Panc1 (cell line): Measurements from ENCODE around the gene ERVV-1. TPM values are rescaled to one million over a fixed set of nuclear protein-coding genes. Genes with fewer than 3 reads are reported as not detected.
A peak's percentile ranks its signal among the peaks of the same experiment; 100 is the strongest.

ENCODE experiments used
- ATAC-seq: fragments of 200-7000 bp; cut with Tn5 transposase; 2 replicates; pipeline ENCODE4 v1.9.1; 2020; ENCODE audit warnings: mild to moderate bottlenecking, moderate library complexity
- BruUV-seq: library from RNA; stranded (reverse); fragments of 400-500 nt; replicated peaks from 2 replicates; lab custom pipeline; 2021; lab: Mats Ljungman, UMichigan
- CTCF ChIA-PET: fragments of 300-600 bp; sonication (Branson Sonifier 250); formaldehyde crosslinking; loops from one replicate; lab custom pipeline; 2022; ENCODE audit warnings: antibody characterized with exemption; lab: Charles Lee
- POLR2A ChIA-PET: fragments of 300-600 bp; sonication (Branson Sonifier 250); formaldehyde crosslinking; loops from one replicate; lab custom pipeline; 2022; ENCODE audit warnings: antibody characterized with exemption; lab: Charles Lee
- DNase-seq: peaks from one replicate; pipeline ENCODE4 v3.0.0-alpha.2; 2010; ENCODE audit warnings: low read depth, low spot score
- H3K27ac ChIP-seq: 2 replicates; pipeline ENCODE4 v1.5.1; 2011; ENCODE audit warnings: mild to moderate bottlenecking, low read length, inconsistent platforms
- H3K27me3 ChIP-seq: fragments of 200-500 bp; sonication (Bioruptor generic); 2 replicates; pipeline ENCODE4 v1.6.0; 2014; ENCODE audit warnings: low read length, inconsistent platforms; ENCODE audit not compliant: control insufficient read depth, insufficient read depth
- H3K36me3 ChIP-seq: fragments of 200-500 bp; sonication (Bioruptor generic); 2 replicates; pipeline ENCODE4 v1.5.1; 2014; ENCODE audit warnings: inconsistent platforms, mild to moderate bottlenecking, low read length, moderate library complexity; ENCODE audit not compliant: control insufficient read depth, insufficient read depth
- H3K4me1 ChIP-seq: 2 replicates; pipeline ENCODE4 v1.5.1; 2011; ENCODE audit warnings: inconsistent platforms, mild to moderate bottlenecking, low read length, moderate library complexity; ENCODE audit not compliant: control insufficient read depth, insufficient read depth
- H3K4me3 ChIP-seq, 2 experiments: 2 replicates each; pipeline ENCODE4 v1.5.1; 2011 to 2012; ENCODE audit warnings: low read depth in 2 of 2, low read length in 2 of 2, mild to moderate bottlenecking in 2 of 2, inconsistent platforms in 1 of 2, moderate library complexity in 1 of 2
- H3K9me3 ChIP-seq: fragments of 200-500 bp; sonication (Bioruptor generic); 2 replicates; pipeline ENCODE4 v1.5.1; 2014; ENCODE audit warnings: low read depth, mild to moderate bottlenecking, inconsistent platforms, low read length, moderate library complexity; ENCODE audit not compliant: control insufficient read depth, insufficient read depth
- POLR2AphosphoS5 ChIP-seq: IDR thresholded peaks from 2 replicates; pipeline ENCODE4 v1.6.1; 2012; ENCODE audit warnings: mild to moderate bottlenecking, low read depth, low read length, moderate library complexity
- SIN3A ChIP-seq: IDR thresholded peaks from 2 replicates; pipeline ENCODE4 v1.6.1; 2012; ENCODE audit warnings: low read depth, mild to moderate bottlenecking, low read length, moderate library complexity, borderline replicate concordance; ENCODE audit not compliant: insufficient read depth
- TCF7L2 ChIP-seq: IDR thresholded peaks from 2 replicates; pipeline ENCODE4 v1.6.1; 2011; ENCODE audit warnings: mild to moderate bottlenecking, low read depth, low read length, inconsistent platforms
- in situ Hi-C: cut with HindIII; loops from 2 replicates; pipeline ENCODE4 v1.10.0; 2016; ENCODE audit warnings: low sequenced_read_pairs, low pct_unique_long_range_greater_than_20kb
- intact Hi-C: fragments of 100-400 bp; cut with micrococcal nuclease; formaldehyde crosslinking; loops from one replicate; pipeline ENCODE4 v1.10.0; 2022; ENCODE audit not compliant: unreplicated experiment
- total RNA-seq: library from RNA; stranded (reverse); gene quantifications from one replicate; pipeline ENCODE4 v1.2.1, GENCODE V29; 2021; ENCODE audit not compliant: unreplicated experiment
- TF ChIP-seq, protein P1 (sequence below), 2 experiments: IDR thresholded peaks; 2 replicates each; pipeline ENCODE4 v1.6.1; 2011 to 2012; ENCODE audit warnings: low read depth in 2 of 2, control low read depth in 1 of 2, low read length in 1 of 2, mild to moderate bottlenecking in 1 of 2, moderate library complexity in 1 of 2; ENCODE audit not compliant: insufficient read depth in 1 of 2
- TF ChIP-seq, protein P2 (sequence below): fragments of 450-650 bp; IDR thresholded peaks from 2 replicates; pipeline ENCODE4 v1.5.1; 2017; ENCODE audit warnings: mild to moderate bottlenecking

ERVV-1 gene
- total RNA-seq, 1 experiment from 2014 or later: not detected

GRCh38 chr19:52988506-52988905 lies 25.2 kb upstream of the ERVV-1 start:
- peaks cover 7% of the 10 kb centered on the region; the same call in 1 of the 2 replicates for H3K9me3 ChIP-seq
- POLR2A ChIA-PET: no interaction called here
- H3K27me3 ChIP-seq: no peaks in the 10 kb centered on the region
- intact Hi-C loops (no loop called here), in situ Hi-C loops (no loop called here)
- H3K36me3 ChIP-seq: no peaks in the 10 kb centered on the region
- DNase-seq (no peak), ATAC-seq (no peak)
- H3K4me3 ChIP-seq: no peak overlapping the region
- H3K4me1 ChIP-seq: peaks cover 13% of the 10 kb centered on the region
- CTCF ChIA-PET: no interaction called here
- TF ChIP-seq TCF7L2 (no peak), POLR2AphosphoS5 (no peak), SIN3A (no peak)
- TF ChIP-seq, protein P1, sequence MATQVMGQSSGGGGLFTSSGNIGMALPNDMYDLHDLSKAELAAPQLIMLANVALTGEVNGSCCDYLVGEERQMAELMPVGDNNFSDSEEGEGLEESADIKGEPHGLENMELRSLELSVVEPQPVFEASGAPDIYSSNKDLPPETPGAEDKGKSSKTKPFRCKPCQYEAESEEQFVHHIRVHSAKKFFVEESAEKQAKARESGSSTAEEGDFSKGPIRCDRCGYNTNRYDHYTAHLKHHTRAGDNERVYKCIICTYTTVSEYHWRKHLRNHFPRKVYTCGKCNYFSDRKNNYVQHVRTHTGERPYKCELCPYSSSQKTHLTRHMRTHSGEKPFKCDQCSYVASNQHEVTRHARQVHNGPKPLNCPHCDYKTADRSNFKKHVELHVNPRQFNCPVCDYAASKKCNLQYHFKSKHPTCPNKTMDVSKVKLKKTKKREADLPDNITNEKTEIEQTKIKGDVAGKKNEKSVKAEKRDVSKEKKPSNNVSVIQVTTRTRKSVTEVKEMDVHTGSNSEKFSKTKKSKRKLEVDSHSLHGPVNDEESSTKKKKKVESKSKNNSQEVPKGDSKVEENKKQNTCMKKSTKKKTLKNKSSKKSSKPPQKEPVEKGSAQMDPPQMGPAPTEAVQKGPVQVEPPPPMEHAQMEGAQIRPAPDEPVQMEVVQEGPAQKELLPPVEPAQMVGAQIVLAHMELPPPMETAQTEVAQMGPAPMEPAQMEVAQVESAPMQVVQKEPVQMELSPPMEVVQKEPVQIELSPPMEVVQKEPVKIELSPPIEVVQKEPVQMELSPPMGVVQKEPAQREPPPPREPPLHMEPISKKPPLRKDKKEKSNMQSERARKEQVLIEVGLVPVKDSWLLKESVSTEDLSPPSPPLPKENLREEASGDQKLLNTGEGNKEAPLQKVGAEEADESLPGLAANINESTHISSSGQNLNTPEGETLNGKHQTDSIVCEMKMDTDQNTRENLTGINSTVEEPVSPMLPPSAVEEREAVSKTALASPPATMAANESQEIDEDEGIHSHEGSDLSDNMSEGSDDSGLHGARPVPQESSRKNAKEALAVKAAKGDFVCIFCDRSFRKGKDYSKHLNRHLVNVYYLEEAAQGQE (IDR thresholded peaks at IDR 0.05; ENCODE audit: insufficient read depth in 1 of 2, low read depth in 2 of 2, low read length in 1 of 2): no peak
- TF ChIP-seq, protein P2, sequence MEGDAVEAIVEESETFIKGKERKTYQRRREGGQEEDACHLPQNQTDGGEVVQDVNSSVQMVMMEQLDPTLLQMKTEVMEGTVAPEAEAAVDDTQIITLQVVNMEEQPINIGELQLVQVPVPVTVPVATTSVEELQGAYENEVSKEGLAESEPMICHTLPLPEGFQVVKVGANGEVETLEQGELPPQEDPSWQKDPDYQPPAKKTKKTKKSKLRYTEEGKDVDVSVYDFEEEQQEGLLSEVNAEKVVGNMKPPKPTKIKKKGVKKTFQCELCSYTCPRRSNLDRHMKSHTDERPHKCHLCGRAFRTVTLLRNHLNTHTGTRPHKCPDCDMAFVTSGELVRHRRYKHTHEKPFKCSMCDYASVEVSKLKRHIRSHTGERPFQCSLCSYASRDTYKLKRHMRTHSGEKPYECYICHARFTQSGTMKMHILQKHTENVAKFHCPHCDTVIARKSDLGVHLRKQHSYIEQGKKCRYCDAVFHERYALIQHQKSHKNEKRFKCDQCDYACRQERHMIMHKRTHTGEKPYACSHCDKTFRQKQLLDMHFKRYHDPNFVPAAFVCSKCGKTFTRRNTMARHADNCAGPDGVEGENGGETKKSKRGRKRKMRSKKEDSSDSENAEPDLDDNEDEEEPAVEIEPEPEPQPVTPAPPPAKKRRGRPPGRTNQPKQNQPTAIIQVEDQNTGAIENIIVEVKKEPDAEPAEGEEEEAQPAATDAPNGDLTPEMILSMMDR: no peak
- no peak overlapping the region for H3K27ac ChIP-seq
- BruUV-seq: no TSS peak

GRCh38 chr19:52990759-52991418 lies 22.8 kb upstream of the ERVV-1 start:
- H3K27me3 ChIP-seq: no peaks in the 10 kb centered on the region
- TF ChIP-seq POLR2AphosphoS5: no peak
- TF ChIP-seq SIN3A: no peak
- TF ChIP-seq, protein P1 (IDR thresholded peaks at IDR 0.05; ENCODE audit: insufficient read depth in 1 of 2, low read depth in 2 of 2, low read length in 1 of 2): no peak
- TF ChIP-seq, protein P2: no peak
- TF ChIP-seq TCF7L2: no peak
- no peak for ATAC-seq
- DNase-seq: peak; percentile 52
- H3K4me3 ChIP-seq: peak overlapping the region; percentile 16 to 88
- no peaks in the 10 kb centered on the region for H3K36me3 ChIP-seq
- in situ Hi-C loops: no loop called here
- peak overlapping the region; percentile 88 for H3K27ac ChIP-seq
- intact Hi-C loops: no loop called here
- ChIA-PET CTCF (no interaction called here), POLR2A (interaction anchor here (0.7 kb wide), 1 partner anchor 73 kb away, joined by 3 read pairs; no protein-coding TSS in a partner anchor)
- BruUV-seq: no TSS peak
- H3K4me1 ChIP-seq: peaks cover 13% of the 10 kb centered on the region
- H3K9me3 ChIP-seq: peaks cover under 1% of the 10 kb centered on the region; the same call in 1 of the 2 replicates
